HEK293 (cell line): Measurements from ENCODE around the gene AP2A1.

Experiments
- BCL11A ChIP-seq: fragments of 450-650 bp; formaldehyde crosslinking; IDR thresholded peaks from 2 replicates; pipeline ENCODE4 v1.5.1; 2016; ENCODE audit warnings: low read depth, missing biosample characterization, missing genetic modification characterization
- CTCF ChIP-seq: fragments of 450-650 bp; formaldehyde crosslinking; IDR thresholded peaks from 2 replicates; pipeline ENCODE4 v1.5.1; 2016; ENCODE audit warnings: missing biosample characterization, missing genetic modification characterization
- HOXA7 ChIP-seq: sonication (generic); formaldehyde crosslinking; IDR thresholded peaks from 2 replicates; pipeline ENCODE4 v1.8.1; 2022; ENCODE audit warnings: missing genetic modification reagents, borderline replicate concordance
- OSR2 ChIP-seq: fragments of 450-650 bp; formaldehyde crosslinking; IDR thresholded peaks from 2 replicates; pipeline ENCODE4 v1.5.1; 2016; ENCODE audit warnings: missing biosample characterization, missing genetic modification characterization
- PRDM4 ChIP-seq: fragments of 450-650 bp; formaldehyde crosslinking; IDR thresholded peaks from 2 replicates; pipeline ENCODE4 v1.5.1; 2017; ENCODE audit warnings: missing biosample characterization, missing genetic modification characterization
- RBAK ChIP-seq: fragments of 450-650 bp; formaldehyde crosslinking; IDR thresholded peaks from 2 replicates; pipeline ENCODE4 v1.5.1; 2016; ENCODE audit warnings: missing biosample characterization, missing genetic modification characterization
- ZNF174 ChIP-seq: fragments of 450-650 bp; formaldehyde crosslinking; IDR thresholded peaks from 2 replicates; pipeline ENCODE4 v1.5.0; 2017; ENCODE audit warnings: missing biosample characterization, mild to moderate bottlenecking, missing genetic modification characterization
- ZNF223 ChIP-seq: fragments of 450-650 bp; formaldehyde crosslinking; IDR thresholded peaks from 2 replicates; pipeline ENCODE4 v1.5.1; 2016; ENCODE audit warnings: missing biosample characterization, missing genetic modification characterization
- ZNF23 ChIP-seq: fragments of 450-650 bp; formaldehyde crosslinking; IDR thresholded peaks from 2 replicates; pipeline ENCODE4 v1.5.1; 2016; ENCODE audit warnings: missing biosample characterization, missing genetic modification characterization, borderline replicate concordance
- ZNF274 ChIP-seq, 2 experiments: fragments of 200-500 bp in 1 of 2; fragments of 450-650 bp in 1 of 2; sonication (Bioruptor generic) in 1 of 2; formaldehyde crosslinking in 1 of 2; IDR thresholded peaks; 2 replicates each; pipeline versions ENCODE4 v1.5.1 to v1.6.1; 2014 to 2016; ENCODE audit warnings: borderline replicate concordance in 1 of 2, inconsistent platforms in 1 of 2, low read length in 1 of 2, missing biosample characterization in 1 of 2, missing genetic modification characterization in 1 of 2
- ZNF416 ChIP-seq: fragments of 450-650 bp; formaldehyde crosslinking; IDR thresholded peaks from 2 replicates; pipeline ENCODE4 v1.5.1; 2016; ENCODE audit warnings: missing biosample characterization, missing genetic modification characterization
- ZNF518A ChIP-seq: fragments of 450-650 bp; formaldehyde crosslinking; conservative IDR thresholded peaks from 2 replicates; pipeline ENCODE4 v1.5.1; 2016; ENCODE audit warnings: low read depth, missing biosample characterization, missing genetic modification characterization

GRCh38 chr19:49766007-49766929 lies 533 bp upstream of the AP2A1 start:
- TF ChIP-seq ZNF518A (no peak; the same call in none of the 2 replicates), ZNF174 (no peak), ZNF416 (tag by site-specific recombination) (no peak), PRDM4 (no peak), ZNF274 (IDR thresholded peaks at IDR 0.05; ENCODE audit: low read length) (no peak), ZNF274 (tag by site-specific recombination; IDR thresholded peaks at IDR 0.05; ENCODE audit: borderline replicate concordance) (no peak), CTCF (tag by site-specific recombination) (no peak), BCL11A (tag by site-specific recombination) (no peak), OSR2 (tag by site-specific recombination) (no peak), HOXA7 (CRISPR knock-in tag) (no peak), ZNF23 (tag by site-specific recombination) (no peak), ZNF223 (tag by site-specific recombination) (no peak), RBAK (tag by site-specific recombination) (no peak)
